Ectodermal cell (in vitro differentiated cells): ENCODE results near the gene ZNF831.

Source experiments
- H3K27ac ChIP-seq: 2 replicates; pipeline ENCODE4 v1.7.0; 2013; ENCODE audit warnings: mild to moderate bottlenecking, low read depth, low read length; ENCODE audit not compliant: insufficient read depth, poor library complexity, severe bottlenecking
- H3K27me3 ChIP-seq: 2 replicates; pipeline ENCODE4 v1.7.0; 2013; ENCODE audit warnings: mild to moderate bottlenecking, low read length; ENCODE audit not compliant: insufficient read depth, control insufficient read depth, poor library complexity, severe bottlenecking
- H3K36me3 ChIP-seq: one replicate; pipeline ENCODE4 v1.7.0; 2013; ENCODE audit warnings: low read length; ENCODE audit not compliant: control insufficient read depth, insufficient read depth
- H3K4me1 ChIP-seq: one replicate; pipeline ENCODE4 v1.7.0; 2013; ENCODE audit warnings: low read length; ENCODE audit not compliant: control insufficient read depth, insufficient read depth
- H3K4me3 ChIP-seq: 2 replicates; pipeline ENCODE4 v1.7.0; 2013; ENCODE audit warnings: low read depth, low read length, control low read depth; ENCODE audit not compliant: insufficient read depth
- H3K9me3 ChIP-seq: 2 replicates; pipeline ENCODE4 v1.7.0; 2013; ENCODE audit warnings: mild to moderate bottlenecking, low read length, moderate library complexity; ENCODE audit not compliant: control insufficient read depth
- WGBS, 2 experiments: methylation state at CpG; one replicate each; pipeline ENCODE4 v1.1.7; 2013; ENCODE audit warnings: missing lambda C conversion rate in 2 of 2; 5-methylcytosine and 5-hydroxymethylcytosine counted together

Gene ZNF831

DNA sequence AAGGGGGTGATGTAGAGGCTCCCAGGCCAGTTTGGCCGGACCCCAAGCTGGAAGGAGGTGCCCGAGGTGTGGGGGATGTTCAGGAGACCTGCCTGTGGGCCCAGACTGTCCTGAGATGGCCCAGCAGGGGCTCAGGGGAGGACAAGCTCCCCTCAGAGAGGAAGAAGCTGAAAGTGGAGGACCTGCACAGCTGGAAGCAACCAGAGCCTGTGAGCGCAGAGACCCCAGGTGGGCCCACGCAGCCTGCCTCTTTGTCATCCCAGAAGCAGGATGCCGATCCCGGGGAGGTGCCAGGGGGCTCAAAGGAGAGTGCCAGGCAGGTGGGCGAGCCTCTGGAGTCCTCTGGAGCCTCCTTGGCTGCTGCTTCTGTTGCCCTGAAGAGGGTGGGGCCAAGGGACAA lies 29.7 kb downstream of the ZNF831 start:
- H3K27me3 ChIP-seq = no peaks in the 10 kb centered on the region
- no peak overlapping the region for H3K27ac ChIP-seq
- no peaks in the 10 kb centered on the region for H3K4me1 ChIP-seq
- no peaks in the 10 kb centered on the region for H3K9me3 ChIP-seq
- WGBS, 2 experiments = 91 to 92% methylated on average over 7 of the region's 7 CpGs
- H3K36me3 ChIP-seq = no peaks in the 10 kb centered on the region
- no peak overlapping the region for H3K4me3 ChIP-seq

- H3K27me3 ChIP-seq = no peaks in the 10 kb centered on the region
- no peak overlapping the region for H3K27ac ChIP-seq
- H3K9me3 ChIP-seq = no peaks in the 10 kb centered on the region
- H3K36me3 ChIP-seq = no peaks in the 10 kb centered on the region
- H3K4me1 ChIP-seq = no peaks in the 10 kb centered on the region
- 94 to 95% methylated on average over 24 of the region's 24 CpGs for WGBS, 2 experiments
- no peak overlapping the region for H3K4me3 ChIP-seq
Observed at GRCh38 chr20:59194023-59194935, 30.7 kb downstream of the ZNF831 start.

- H3K36me3 ChIP-seq = no peaks in the 10 kb centered on the region
- 94 to 95% methylated on average over 18 of the region's 18 CpGs for WGBS, 2 experiments
- H3K4me1 ChIP-seq = no peaks in the 10 kb centered on the region
- no peak overlapping the region for H3K27ac ChIP-seq
- H3K27me3 ChIP-seq = no peaks in the 10 kb centered on the region
- no peak overlapping the region for H3K4me3 ChIP-seq
- H3K9me3 ChIP-seq = no peaks in the 10 kb centered on the region
Observed at GRCh38 chr20:59195316-59195993, 31.8 kb downstream of the ZNF831 start.

DNA sequence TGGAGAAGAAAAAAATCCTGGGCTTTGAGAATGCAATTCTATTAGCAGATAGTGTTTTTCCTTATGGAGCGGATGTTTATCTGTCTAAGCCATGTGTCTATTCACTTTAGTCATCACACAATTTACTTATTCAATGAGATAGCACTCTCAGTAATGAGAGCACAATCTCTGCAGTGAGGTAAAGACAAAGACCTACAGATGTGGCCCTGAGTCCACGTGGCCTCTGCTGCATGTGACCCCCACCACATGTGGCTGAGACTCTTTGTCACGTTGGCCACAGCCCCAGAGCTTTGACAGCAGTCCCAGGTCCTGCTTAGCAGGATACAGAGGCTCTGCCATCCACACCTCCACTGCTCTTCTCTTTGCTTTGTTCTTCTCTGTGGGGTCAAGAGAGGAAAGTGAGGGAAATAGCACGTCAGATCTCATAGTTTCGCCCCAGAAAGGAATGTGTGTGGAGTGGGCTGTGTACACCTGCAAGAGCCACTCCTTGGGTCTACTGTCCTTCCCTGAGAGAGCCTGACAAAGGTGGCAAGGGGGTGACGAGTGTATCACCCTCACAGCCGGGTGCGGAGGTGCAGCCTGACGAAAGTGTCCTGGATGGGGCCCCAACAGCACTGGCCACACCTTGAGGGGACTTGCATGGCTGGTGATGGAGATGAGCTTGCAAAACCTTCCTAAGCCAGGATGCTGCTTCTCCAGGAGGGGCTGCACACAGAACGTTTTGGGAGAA lies 40.7 kb downstream of the ZNF831 start:
- Histone ChIP-seq H3K27ac (no peak overlapping the region), H3K4me3 (no peak overlapping the region), H3K27me3 (no peaks in the 10 kb centered on the region), H3K9me3 (no peaks in the 10 kb centered on the region), H3K36me3 (no peaks in the 10 kb centered on the region), H3K4me1 (peaks cover 11% of the 10 kb centered on the region)
- 77 to 81% methylated on average over 10 of the region's 10 CpGs for WGBS, 2 experiments

GRCh38 chr20:59205044-59205443 lies 41.4 kb downstream of the ZNF831 start:
- no peak overlapping the region for H3K4me3 ChIP-seq
- 57 to 61% methylated on average over 6 of the region's 6 CpGs for WGBS, 2 experiments
- H3K9me3 ChIP-seq = no peaks in the 10 kb centered on the region
- no peaks in the 10 kb centered on the region for H3K36me3 ChIP-seq
- H3K27me3 ChIP-seq = no peaks in the 10 kb centered on the region
- H3K4me1 ChIP-seq = peaks cover 11% of the 10 kb centered on the region
- H3K27ac ChIP-seq = no peak overlapping the region

- Histone ChIP-seq H3K9me3 (no peaks in the 10 kb centered on the region), H3K4me3 (no peak overlapping the region), H3K36me3 (no peaks in the 10 kb centered on the region), H3K27me3 (no peaks in the 10 kb centered on the region), H3K27ac (no peak overlapping the region), H3K4me1 (peaks cover 11% of the 10 kb centered on the region)
- WGBS, 2 experiments = 94 to 95% methylated on average over 2 of the region's 2 CpGs
Observed at GRCh38 chr20:59207235-59207634, 43.6 kb downstream of the ZNF831 start.

- H3K9me3 ChIP-seq = no peaks in the 10 kb centered on the region
- peaks cover 11% of the 10 kb centered on the region for H3K4me1 ChIP-seq
- 84 to 92% methylated on average over 2 of the region's 2 CpGs for WGBS, 2 experiments
- H3K36me3 ChIP-seq = no peaks in the 10 kb centered on the region
- H3K27ac ChIP-seq = no peak overlapping the region
- H3K27me3 ChIP-seq = no peaks in the 10 kb centered on the region
- H3K4me3 ChIP-seq = no peak overlapping the region
Observed at GRCh38 chr20:59207742-59208357, 44.2 kb downstream of the ZNF831 start.

- Histone ChIP-seq H3K27me3 (no peaks in the 10 kb centered on the region), H3K36me3 (no peaks in the 10 kb centered on the region), H3K4me3 (no peak overlapping the region), H3K27ac (no peak overlapping the region), H3K4me1 (peaks cover 11% of the 10 kb centered on the region), H3K9me3 (no peaks in the 10 kb centered on the region)
- WGBS, 2 experiments = 93 to 94% methylated on average over 11 of the region's 11 CpGs
Observed at GRCh38 chr20:59210186-59210585, 46.6 kb downstream of the ZNF831 start.

DNA sequence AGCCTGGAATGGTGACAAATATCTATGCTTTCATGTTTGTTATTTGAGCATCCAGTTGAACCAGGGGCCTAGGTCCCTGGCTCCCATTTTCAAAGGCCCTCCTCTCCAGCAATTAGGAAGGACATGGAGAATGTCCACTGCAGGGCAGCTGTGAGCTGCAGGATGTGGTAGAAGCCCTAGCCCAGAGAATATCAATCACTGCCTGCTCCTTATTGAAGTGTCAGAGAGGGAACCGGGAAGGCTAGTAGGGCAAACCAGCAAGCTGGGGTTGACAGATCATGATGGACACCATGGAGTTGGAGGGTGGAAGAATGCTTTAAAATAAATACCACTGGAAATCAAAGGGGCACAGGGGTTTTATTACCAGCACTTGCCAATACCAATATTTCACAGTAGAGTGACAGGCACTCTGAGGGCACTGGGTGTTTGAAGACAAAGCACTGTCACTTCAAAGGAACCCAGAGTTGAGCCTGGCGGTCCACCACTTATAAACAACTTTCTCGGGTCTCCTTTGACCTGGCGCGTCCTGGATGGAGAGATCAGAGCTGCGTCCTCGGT lies 47.7 kb downstream of the ZNF831 start:
- Histone ChIP-seq H3K27ac (no peak overlapping the region), H3K36me3 (no peaks in the 10 kb centered on the region), H3K9me3 (no peaks in the 10 kb centered on the region), H3K4me1 (peaks cover 11% of the 10 kb centered on the region), H3K4me3 (no peak overlapping the region), H3K27me3 (no peaks in the 10 kb centered on the region)
- WGBS, 2 experiments = 60 to 82% methylated on average over 7 of the region's 7 CpGs
